Heart left ventricle (tissue), 16 donors: ENCODE data around the gene C1S. TPM values are rescaled to one million over a fixed set of nuclear protein-coding genes. Genes with fewer than 3 reads are reported as not detected.
A peak's percentile ranks its signal among the peaks of the same experiment; 100 is the strongest.

ENCODE experiments used
- ATAC-seq, 4 donors: fragments of 200-7000 bp; cut with Tn5 transposase; one replicate each; pipeline ENCODE4 v1.9.1; 2020 to 2022; ENCODE audit warnings: moderate library complexity in 4 of 4, mild to moderate bottlenecking in 3 of 4, moderate number of reproducible peaks in 1 of 4
- DNase-seq, 5 donors: peaks; one replicate each; pipeline ENCODE4 v3.0.0-alpha.2; 2020
- H3K27ac ChIP-seq, 12 donors: fragments of 200-600 bp; sonication (generic) in 4 of 12; one replicate each; pipeline versions ENCODE4 v1.5.0 to v1.8.0; 2016 to 2022; ENCODE audit warnings: mild to moderate bottlenecking in 2 of 12
- H3K27me3 ChIP-seq, 9 donors: fragments of 200-600 bp; sonication (generic) in 2 of 9; one replicate each; pipeline versions ENCODE4 v1.5.1 to v1.8.0; 2016 to 2022; ENCODE audit warnings: mild to moderate bottlenecking in 3 of 9
- H3K36me3 ChIP-seq, 9 donors: fragments of 200-600 bp; sonication (generic) in 2 of 9; one replicate each; pipeline versions ENCODE4 v1.5.0 to v1.8.0; 2018 to 2022; ENCODE audit warnings: mild to moderate bottlenecking in 2 of 9
- H3K4me1 ChIP-seq, 12 donors: fragments of 200-600 bp; sonication (generic) in 4 of 12; one replicate each; pipeline versions ENCODE4 v1.5.0 to v1.8.0; 2016 to 2022; ENCODE audit warnings: mild to moderate bottlenecking in 3 of 12
- H3K4me3 ChIP-seq, 12 donors: fragments of 200-600 bp; sonication (generic) in 4 of 12; one replicate each; pipeline versions ENCODE4 v1.5.0 to v1.8.0; 2017 to 2022; ENCODE audit warnings: mild to moderate bottlenecking in 9 of 12, moderate library complexity in 4 of 12
- H3K9me3 ChIP-seq, 12 donors: fragments of 200-600 bp; sonication (generic) in 4 of 12; one replicate each; pipeline versions ENCODE4 v1.5.0 to v1.8.0; 2016 to 2022; ENCODE audit warnings: mild to moderate bottlenecking in 1 of 12
- CTCF ChIP-seq, 12 donors: fragments of 200-600 bp; sonication (generic) in 4 of 12; IDR thresholded peaks; one replicate each; pipeline versions ENCODE4 v1.5.0 to v1.8.0; 2018 to 2022; ENCODE audit warnings: antibody characterized with exemption in 12 of 12, mild to moderate bottlenecking in 5 of 12
- POLR2A ChIP-seq, 2 donors: fragments of 450-650 bp; IDR thresholded peaks; one replicate each; pipeline ENCODE4 v1.6.1; 2017; ENCODE audit warnings: antibody characterized with exemption in 2 of 2, mild to moderate bottlenecking in 2 of 2, moderate library complexity in 2 of 2
- WGBS, 4 donors: extraction: QIAGEN DNeasy Blood & Tissue Kit in 2 of 4; methylation state at CpG; one replicate each; pipeline versions ENCODE4 v1.1.5 to v1.1.7; 2013 to 2018; 5-methylcytosine and 5-hydroxymethylcytosine counted together
- intact Hi-C, 10 donors: fragments of 100-400 bp; cut with DNase I; formaldehyde crosslinking; loops; one replicate each; pipeline versions ENCODE4 v1.11.1 to v1.14.2; 2022
- polyA plus RNA-seq, 2 donors: library from polyadenylated mRNA; stranded (reverse); fragments of 200-250 nt; gene quantifications; one replicate each; pipeline ENCODE4 v1.2.3, GENCODE V29; 2013
- total RNA-seq, 9 donors: library from RNA; depleted of rRNA in 2 of 9; stranded (reverse); fragments of >200 nt in 2 of 9; fragmentation: NEBNext Ultra II Directional in 3 of 9; extraction: Animal tissue kit (Norgen Biotek cat#: 25700) in 3 of 9; gene quantifications; one replicate each; pipeline versions ENCODE4 v1.1.0 to v1.2.4, GENCODE V29; 2016 to 2023
- donor health status: ischemic (EF 13 %, LVEDD 7.1; RV severe dilation, severe dysfunction).
- donor health status: healthy with polysubstance abuse.
- donor health status: DM: no; HTN: yes; CAD: no.
- donor health status: DM: no; HTN: no; CAD: no.
- donor health status: ischemic (EF 25% LVEDD 6.9; RV normal size, moderate dysfunction).
- donor health status: ischemic (EF 25% LVEDD 5.7; RV mildly dilated, moderate dysfunction).
- donor health status: healthy.
- donor health status: DM: yes; HTN: yes; CAD: no.
- donor health status: ischemic (EF 35%, LVEDD 5.7; RV mildly dilated, moderate dysfunction).
- donor health status: nonischemic (EF 11% LVEDD 7.7; RV severe dilation, severe dysfunction).
- donor health status: DM: yes; HTN: yes; CAD: no.
- donor health status: PGD.
- donor health status: ischemic (EF 29% LVEDD 5.4; RV normal size, mild dysfunction).
- donor health status: nonischemic (EF 23%, LVEDD 6.1; RV moderate dilation, normal function).

C1S gene
- total and polyA plus RNA-seq, 11 donors = 30.1 to 247 (median 60.5) TPM

- H3K9me3 ChIP-seq = no peaks in the 10 kb centered on the region
- no peaks in the 10 kb centered on the region for H3K27me3 ChIP-seq
- H3K4me1 ChIP-seq = peaks cover 0 to 8% (median 0%) of the 10 kb centered on the region in 12 donors
- H3K4me3 ChIP-seq = no peak overlapping the region
- ATAC-seq (no peak), DNase-seq (no peak)
- no peak for TF ChIP-seq CTCF (IDR thresholded peaks at IDR 0.05)
- TF ChIP-seq POLR2A (IDR thresholded peaks at IDR 0.05) = no peak
- 77 to 81% (median 79%) methylated on average over 4 of the region's 4 CpGs for WGBS, 4 donors
- intact Hi-C loops = no loop called here
- H3K27ac ChIP-seq = no peak overlapping the region
- H3K36me3 ChIP-seq = peaks cover 0 to 34% (median 12%) of the 10 kb centered on the region in 9 donors
Observed at GRCh38 chr12:7078163-7078562, 17.6 kb downstream of the C1S start.

DNA sequence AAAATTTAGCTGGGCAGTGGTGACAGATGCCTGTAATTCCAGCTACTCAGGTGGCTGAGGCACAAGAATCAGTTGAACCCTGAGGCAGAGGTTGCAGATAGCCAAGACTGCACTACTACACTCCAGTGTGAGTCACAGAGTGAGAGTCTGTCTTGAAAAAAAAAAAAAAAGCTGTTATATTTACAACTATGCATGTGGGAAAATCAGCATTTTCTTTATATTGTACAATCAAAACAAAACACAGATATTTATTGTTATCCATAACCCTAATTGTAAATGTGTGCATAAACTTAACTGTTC lies 19.3 kb downstream of the C1S start:
- H3K27me3 ChIP-seq = no peaks in the 10 kb centered on the region
- H3K4me1 ChIP-seq = peaks cover 0 to 8% (median 0%) of the 10 kb centered on the region in 12 donors
- TF ChIP-seq CTCF (IDR thresholded peaks at IDR 0.05) (no peak), POLR2A (IDR thresholded peaks at IDR 0.05) (no peak)
- no peak overlapping the region for H3K4me3 ChIP-seq
- ATAC-seq (peak in 2 of 4 donors; percentile 32 to 80), DNase-seq (no peak)
- H3K36me3 ChIP-seq = peaks cover 0 to 39% (median 13%) of the 10 kb centered on the region in 9 donors
- intact Hi-C loops = no loop called here
- H3K9me3 ChIP-seq = no peaks in the 10 kb centered on the region
- H3K27ac ChIP-seq = peak overlapping the region in 9 of 12 donors; percentile 9 to 69 (median 35)

GRCh38 chr12:7081037-7081436 lies 20.5 kb downstream of the C1S start:
- H3K27ac ChIP-seq = peak overlapping the region in 1 of 12 donors; percentile 69
- H3K4me3 ChIP-seq = no peak overlapping the region
- H3K4me1 ChIP-seq = peaks cover 0 to 8% (median 0%) of the 10 kb centered on the region in 12 donors
- whole genome bisulfite sequencing, 4 donors = 85 to 91% (median 87%) methylated on average over 4 to 14 of the region's 14 CpGs
- no peaks in the 10 kb centered on the region for H3K27me3 ChIP-seq
- no peaks in the 10 kb centered on the region for H3K9me3 ChIP-seq
- DNase-seq (no peak), ATAC-seq (no peak)
- TF ChIP-seq POLR2A (IDR thresholded peaks at IDR 0.05) = no peak
- intact Hi-C loops = no loop called here
- H3K36me3 ChIP-seq = peaks cover 0 to 50% (median 18%) of the 10 kb centered on the region in 9 donors

- Histone ChIP-seq H3K27ac (no peak overlapping the region), H3K4me1 (peaks cover 0 to 8% (median 0%) of the 10 kb centered on the region in 12 donors), H3K27me3 (no peaks in the 10 kb centered on the region), H3K9me3 (no peaks in the 10 kb centered on the region), H3K36me3 (peaks cover 0 to 70% (median 22%) of the 10 kb centered on the region in 9 donors), H3K4me3 (no peak overlapping the region)
- intact Hi-C loops = no loop called here
- TF ChIP-seq POLR2A (IDR thresholded peaks at IDR 0.05) (no peak), CTCF (IDR thresholded peaks at IDR 0.05) (no peak)
- ATAC-seq (no peak), DNase-seq (no peak)
Observed at GRCh38 chr12:7083125-7083524, 22.6 kb downstream of the C1S start.

GRCh38 chr12:7089196-7089871 lies 28.8 kb downstream of the C1S start:
- Histone ChIP-seq H3K27me3 (no peaks in the 10 kb centered on the region), H3K9me3 (no peaks in the 10 kb centered on the region), H3K36me3 (peaks cover 0 to 53% (median 17%) of the 10 kb centered on the region in 9 donors), H3K27ac (peak overlapping the region in 3 of 12 donors; percentile 44 to 82 (median 49)), H3K4me3 (no peak overlapping the region), H3K4me1 (peaks cover 0 to 29% (median 7%) of the 10 kb centered on the region in 12 donors)
- no peak for DNase-seq
- WGBS, 4 donors = 89 to 92% (median 91%) methylated on average over 10 to 11 of the region's 11 CpGs
- ATAC-seq = no peak
- TF ChIP-seq CTCF (IDR thresholded peaks at IDR 0.05) (no peak), POLR2A (IDR thresholded peaks at IDR 0.05) (no peak)
- intact Hi-C loops = no loop called here
